Epidermal melanocyte (primary cell): Measurements from ENCODE around the gene ATP10B.

ENCODE experiments used
- DNase-seq: peaks from one replicate; pipeline ENCODE4 v3.0.0; 2011; ENCODE audit warnings: low spot score; ENCODE audit not compliant: insufficient read length

ATP10B gene

GRCh38 chr5:160516696-160517530, 335.1 kb downstream of the ATP10B start:
- DNase-seq, result no peak

- no peak for DNase-seq
Observed at GRCh38 chr5:160514866-160515265, 337.1 kb downstream of the ATP10B start.

- no peak for DNase-seq
Observed at GRCh38 chr5:160514191-160514590, 337.8 kb downstream of the ATP10B start.

GRCh38 chr5:160513485-160513884, 338.5 kb downstream of the ATP10B start:
- no peak for DNase-seq
